Measurements from ENCODE around the gene F2. TPM values are rescaled to one million over a fixed set of nuclear protein-coding genes. Genes with fewer than 3 reads are reported as not detected.
A peak's percentile ranks its signal among the peaks of the same experiment; 100 is the strongest.

F2 gene
- total and polyA plus RNA-seq, 4 donors: 631 to 1,505 (median 1,232) TPM

GRCh38 chr11:46723359-46723680, 4.3 kb downstream of the F2 start:
- H3K4me1 ChIP-seq (ENCODE audit: control insufficient read depth in 4 of 4, insufficient read depth in 4 of 4, low read length in 3 of 4): peaks cover 9 to 57% (median 37%) of the 10 kb centered on the region in 4 donors
- 85% methylated on average over 8 of the region's 8 CpGs for WGBS
- no peak for TF ChIP-seq REST (IDR thresholded peaks at IDR 0.05)
- TF ChIP-seq HNF4G (IDR thresholded peaks at IDR 0.05): no peak
- no peak for TF ChIP-seq TAF1 (conservative IDR thresholded peaks at IDR 0.05)
- TF ChIP-seq YY1 (IDR thresholded peaks at IDR 0.05): no peak
- TF ChIP-seq, protein P1, sequence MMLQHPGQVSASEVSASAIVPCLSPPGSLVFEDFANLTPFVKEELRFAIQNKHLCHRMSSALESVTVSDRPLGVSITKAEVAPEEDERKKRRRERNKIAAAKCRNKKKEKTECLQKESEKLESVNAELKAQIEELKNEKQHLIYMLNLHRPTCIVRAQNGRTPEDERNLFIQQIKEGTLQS (IDR thresholded peaks at IDR 0.05): no peak
- no peak for TF ChIP-seq NR2F2 (IDR thresholded peaks at IDR 0.05)
- TF ChIP-seq JUND (IDR thresholded peaks at IDR 0.05): no peak
- no peak for TF ChIP-seq RXRA (IDR thresholded peaks at IDR 0.05)
- no peak for TF ChIP-seq FOXA1 (IDR thresholded peaks at IDR 0.05)
- no peak for TF ChIP-seq EGR1 (IDR thresholded peaks at IDR 0.05; ENCODE audit: low read depth in 2 of 2)
- TF ChIP-seq, protein P2, sequence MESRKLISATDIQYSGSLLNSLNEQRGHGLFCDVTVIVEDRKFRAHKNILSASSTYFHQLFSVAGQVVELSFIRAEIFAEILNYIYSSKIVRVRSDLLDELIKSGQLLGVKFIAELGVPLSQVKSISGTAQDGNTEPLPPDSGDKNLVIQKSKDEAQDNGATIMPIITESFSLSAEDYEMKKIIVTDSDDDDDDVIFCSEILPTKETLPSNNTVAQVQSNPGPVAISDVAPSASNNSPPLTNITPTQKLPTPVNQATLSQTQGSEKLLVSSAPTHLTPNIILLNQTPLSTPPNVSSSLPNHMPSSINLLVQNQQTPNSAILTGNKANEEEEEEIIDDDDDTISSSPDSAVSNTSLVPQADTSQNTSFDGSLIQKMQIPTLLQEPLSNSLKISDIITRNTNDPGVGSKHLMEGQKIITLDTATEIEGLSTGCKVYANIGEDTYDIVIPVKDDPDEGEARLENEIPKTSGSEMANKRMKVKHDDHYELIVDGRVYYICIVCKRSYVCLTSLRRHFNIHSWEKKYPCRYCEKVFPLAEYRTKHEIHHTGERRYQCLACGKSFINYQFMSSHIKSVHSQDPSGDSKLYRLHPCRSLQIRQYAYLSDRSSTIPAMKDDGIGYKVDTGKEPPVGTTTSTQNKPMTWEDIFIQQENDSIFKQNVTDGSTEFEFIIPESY (IDR thresholded peaks at IDR 0.05): no peak
- TF ChIP-seq SP1 (IDR thresholded peaks at IDR 0.05): no peak
- no peak for TF ChIP-seq FOXA2 (IDR thresholded peaks at IDR 0.05)
- TF ChIP-seq, protein P3, sequence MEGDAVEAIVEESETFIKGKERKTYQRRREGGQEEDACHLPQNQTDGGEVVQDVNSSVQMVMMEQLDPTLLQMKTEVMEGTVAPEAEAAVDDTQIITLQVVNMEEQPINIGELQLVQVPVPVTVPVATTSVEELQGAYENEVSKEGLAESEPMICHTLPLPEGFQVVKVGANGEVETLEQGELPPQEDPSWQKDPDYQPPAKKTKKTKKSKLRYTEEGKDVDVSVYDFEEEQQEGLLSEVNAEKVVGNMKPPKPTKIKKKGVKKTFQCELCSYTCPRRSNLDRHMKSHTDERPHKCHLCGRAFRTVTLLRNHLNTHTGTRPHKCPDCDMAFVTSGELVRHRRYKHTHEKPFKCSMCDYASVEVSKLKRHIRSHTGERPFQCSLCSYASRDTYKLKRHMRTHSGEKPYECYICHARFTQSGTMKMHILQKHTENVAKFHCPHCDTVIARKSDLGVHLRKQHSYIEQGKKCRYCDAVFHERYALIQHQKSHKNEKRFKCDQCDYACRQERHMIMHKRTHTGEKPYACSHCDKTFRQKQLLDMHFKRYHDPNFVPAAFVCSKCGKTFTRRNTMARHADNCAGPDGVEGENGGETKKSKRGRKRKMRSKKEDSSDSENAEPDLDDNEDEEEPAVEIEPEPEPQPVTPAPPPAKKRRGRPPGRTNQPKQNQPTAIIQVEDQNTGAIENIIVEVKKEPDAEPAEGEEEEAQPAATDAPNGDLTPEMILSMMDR (IDR thresholded peaks at IDR 0.05; ENCODE audit: low read depth, low read length, missing input control): no peak
- peaks cover 9 to 34% (median 29%) of the 10 kb centered on the region in 4 donors for H3K36me3 ChIP-seq (ENCODE audit: control insufficient read depth in 4 of 4, insufficient read depth in 3 of 4, low read depth in 1 of 4, low read length in 3 of 4)
- H3K27me3 ChIP-seq (ENCODE audit: control insufficient read depth in 4 of 4, insufficient read depth in 4 of 4, low read length in 3 of 4): no peaks in the 10 kb centered on the region
- no peak overlapping the region for H3K9ac ChIP-seq (ENCODE audit: low read depth in 1 of 2, low read length in 2 of 2)
- no peaks in the 10 kb centered on the region for H3K9me3 ChIP-seq (ENCODE audit: control insufficient read depth in 4 of 4, low read length in 3 of 4)
- DNase-seq (ENCODE audit: low spot score): no peak
- H3K4me3 ChIP-seq (ENCODE audit: low read depth in 1 of 3, low read length in 3 of 3): no peak overlapping the region
- peak overlapping the region; percentile 58 to 61 for H3K27ac ChIP-seq (ENCODE audit: low read depth in 1 of 2, low read length in 2 of 2)

DNA sequence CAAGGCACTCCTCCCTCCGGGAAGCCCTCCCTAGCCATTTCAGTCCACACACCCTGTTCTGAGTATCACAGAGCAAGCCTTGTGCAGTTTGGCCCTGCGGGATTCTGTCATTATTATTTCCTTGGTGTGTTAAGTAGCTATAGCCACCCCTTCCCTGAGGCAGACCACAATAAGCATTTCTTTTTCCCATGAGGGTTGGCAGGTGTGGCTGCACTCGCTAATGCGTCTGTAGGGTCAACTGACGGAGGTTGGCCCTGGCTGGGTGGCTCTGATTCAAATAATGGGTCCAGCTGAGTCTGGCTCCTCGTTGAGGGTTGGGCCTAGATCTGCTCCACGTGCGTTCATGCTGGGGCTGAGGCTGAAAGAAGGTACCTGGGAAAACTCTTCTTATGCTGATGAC, 5.1 kb downstream of the F2 start:
- Histone ChIP-seq H3K4me3 (ENCODE audit: low read depth in 1 of 3, low read length in 3 of 3) (no peak overlapping the region), H3K27me3 (ENCODE audit: control insufficient read depth in 4 of 4, insufficient read depth in 4 of 4, low read length in 3 of 4) (no peaks in the 10 kb centered on the region), H3K9me3 (ENCODE audit: control insufficient read depth in 4 of 4, low read length in 3 of 4) (no peaks in the 10 kb centered on the region), H3K27ac (ENCODE audit: low read depth in 1 of 2, low read length in 2 of 2) (peak overlapping the region; percentile 25 to 39), H3K9ac (ENCODE audit: low read depth in 1 of 2, low read length in 2 of 2) (no peak overlapping the region), H3K4me1 (ENCODE audit: control insufficient read depth in 4 of 4, insufficient read depth in 4 of 4, low read length in 3 of 4) (peaks cover 9 to 53% (median 33%) of the 10 kb centered on the region in 4 donors), H3K36me3 (ENCODE audit: control insufficient read depth in 4 of 4, insufficient read depth in 3 of 4, low read depth in 1 of 4, low read length in 3 of 4) (peaks cover 11 to 41% (median 33%) of the 10 kb centered on the region in 4 donors)
- no peak for DNase-seq (ENCODE audit: low spot score)
- TF ChIP-seq FOXA1 (IDR thresholded peaks at IDR 0.05) (no peak), JUND (IDR thresholded peaks at IDR 0.05) (no peak), HNF4A (conservative IDR thresholded peaks at IDR 0.05) (no peak), FOXA2 (IDR thresholded peaks at IDR 0.05) (no peak), REST (IDR thresholded peaks at IDR 0.05) (no peak)
- whole genome bisulfite sequencing: 44% methylated on average over 8 of the region's 8 CpGs

Measured in liver (tissue), 9 donors.